ENCODE results near the gene CSNK1G3.
A peak's percentile ranks its signal among the peaks of the same experiment; 100 is the strongest.
"Not testable (repeated sequence)": the region's sequence is repeated elsewhere in the genome, so short reads cannot be mapped to it uniquely, and the experiment has no call there.

Gene CSNK1G3

GRCh38 chr5:123636006-123636405 lies 124.0 kb downstream of the CSNK1G3 start:
- H3K4me2 ChIP-seq = no peak overlapping the region
- H3K4me3 ChIP-seq = no peak overlapping the region

DNA sequence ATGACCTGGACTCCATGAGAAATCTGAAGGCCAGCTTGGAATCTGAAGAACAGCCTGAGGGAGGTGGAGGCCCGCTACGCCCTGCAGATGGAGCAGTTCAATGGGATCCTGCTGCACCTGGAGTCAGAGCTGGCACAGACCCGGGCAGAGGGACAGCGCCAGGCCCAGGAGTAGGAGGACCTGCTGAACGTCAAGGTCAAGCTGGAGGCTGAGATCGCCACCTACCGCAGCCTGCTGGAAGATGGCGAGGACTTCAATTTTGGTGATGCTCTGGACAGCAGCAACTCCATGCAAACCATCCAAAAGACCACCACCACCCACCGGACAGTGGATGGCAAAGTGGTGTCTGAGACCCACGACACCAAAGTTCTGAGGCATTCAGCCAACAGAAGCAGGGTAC lies 125.1 kb downstream of the CSNK1G3 start:
- not testable (repeated sequence) for H3K4me2 ChIP-seq, H3K27me3 ChIP-seq, H3K27ac ChIP-seq, H3K4me1 ChIP-seq, H3K9ac ChIP-seq, H3K36me3 ChIP-seq, H3K4me3 ChIP-seq, H4K20me1 ChIP-seq
- peaks cover 0 to 14% (median 7%) of the 10 kb centered on the region in 11 experiments; a peak in 9 of 22 replicates for H3K9me3 ChIP-seq (replicated peaks in 1 of 11)

More at GRCh38 chr5:123636006-123636405, 124.0 kb downstream of the CSNK1G3 start:
- H4K20me1 ChIP-seq = no peaks in the 10 kb centered on the region
- TF ChIP-seq Cebpa-rat (IDR thresholded peaks at IDR 0.05) = no peak
- H3K27ac ChIP-seq = no peak overlapping the region
- peaks cover 0 to 7% (median 0%) of the 10 kb centered on the region in 10 experiments; a peak in 1 of 20 replicates for H3K4me1 ChIP-seq
- H3K36me3 ChIP-seq = no peaks in the 10 kb centered on the region
- H3K9ac ChIP-seq = no peak overlapping the region
- peaks cover 0 to 21% (median 10%) of the 10 kb centered on the region in 11 experiments; a peak in 13 of 22 replicates for H3K9me3 ChIP-seq (replicated peaks in 1 of 11)
- no peaks in the 10 kb centered on the region for H3K27me3 ChIP-seq

- Histone ChIP-seq H4K20me1 (no peaks in the 10 kb centered on the region), H3K9ac (no peak overlapping the region), H3K4me3 (no peak overlapping the region), H3K9me3 (replicated peaks in 1 of 11) (peaks cover 0 to 13% (median 6%) of the 10 kb centered on the region in 11 experiments; a peak in 7 of 22 replicates), H3K36me3 (no peaks in the 10 kb centered on the region), H3K4me1 (peaks cover 0 to 7% (median 0%) of the 10 kb centered on the region in 10 experiments; a peak in 1 of 20 replicates), H3K4me2 (no peak overlapping the region), H3K27ac (no peak overlapping the region), H3K27me3 (no peaks in the 10 kb centered on the region)
- no peak for TF ChIP-seq Cebpa-rat (IDR thresholded peaks at IDR 0.05)
These were observed 127.3 kb downstream of the CSNK1G3 start for GRCh38 chr5:123639244-123639643.

DNA sequence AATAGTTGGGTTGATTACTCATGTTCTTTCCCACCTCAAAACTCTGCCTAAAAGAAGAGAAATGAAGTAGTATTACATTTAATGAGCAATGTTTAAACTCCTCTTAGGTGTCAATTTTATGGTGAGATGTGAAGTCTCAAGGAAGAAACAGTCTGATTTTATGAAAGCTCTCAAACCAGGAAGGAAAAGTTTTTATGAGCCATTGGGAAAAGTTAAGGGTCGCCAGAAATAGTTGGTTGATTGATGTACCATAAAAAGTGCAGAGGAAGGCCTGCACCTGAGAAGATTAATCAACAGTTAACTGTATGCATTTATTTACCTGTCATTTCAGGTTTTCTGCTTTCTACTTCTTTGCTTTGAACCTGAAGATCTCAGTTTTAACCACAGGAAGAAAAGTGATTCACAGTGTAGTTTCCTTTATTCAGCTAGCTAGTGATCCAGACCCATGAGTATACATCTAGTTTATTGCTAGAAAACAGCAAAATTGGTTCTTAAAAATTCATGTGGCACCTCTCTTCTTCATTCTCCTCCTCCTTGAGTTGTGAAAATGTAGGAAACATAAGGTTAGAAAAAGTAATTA lies 133.1 kb downstream of the CSNK1G3 start:
- no peaks in the 10 kb centered on the region for H4K20me1 ChIP-seq
- H3K9me3 ChIP-seq (replicated peaks in 1 of 11) = peaks cover 0 to 6% (median 0%) of the 10 kb centered on the region in 11 experiments; a peak in 4 of 22 replicates
- no peaks in the 10 kb centered on the region for H3K27me3 ChIP-seq
- H3K9ac ChIP-seq = no peak overlapping the region
- H3K4me1 ChIP-seq = peaks cover 0 to 11% (median 0%) of the 10 kb centered on the region in 10 experiments; a peak in 3 of 20 replicates
- no peak overlapping the region for H3K4me2 ChIP-seq
- TF ChIP-seq Cebpa-rat (IDR thresholded peaks at IDR 0.05) = no peak
- H3K36me3 ChIP-seq = no peaks in the 10 kb centered on the region
- H3K27ac ChIP-seq = no peak overlapping the region
- H3K4me3 ChIP-seq = no peak overlapping the region

DNA sequence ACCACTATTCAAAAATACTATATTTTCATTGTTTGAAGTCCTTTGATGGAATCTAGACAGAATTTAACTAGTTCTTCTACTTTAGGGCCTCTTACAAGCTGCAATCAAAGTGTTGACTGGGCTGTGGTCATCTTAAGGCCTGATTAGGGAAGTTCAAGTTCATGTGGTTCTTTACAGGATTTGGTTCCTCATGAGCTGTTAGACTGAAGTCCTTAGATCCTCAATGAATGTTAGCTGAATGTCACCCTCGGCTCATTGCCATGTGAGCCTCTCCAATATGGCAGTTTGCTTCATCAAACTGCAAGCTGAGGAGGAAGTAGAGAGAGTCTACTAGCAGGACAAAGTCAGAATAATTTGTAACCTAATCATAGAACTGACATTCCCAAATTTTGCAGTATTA lies 135.1 kb downstream of the CSNK1G3 start:
- Histone ChIP-seq H3K4me1 (peaks cover 0 to 11% (median 0%) of the 10 kb centered on the region in 10 experiments; a peak in 3 of 20 replicates), H3K9ac (no peak overlapping the region)

GRCh38 chr5:123651234-123651633 lies 139.3 kb downstream of the CSNK1G3 start:
- H3K4me1 ChIP-seq = peaks cover 0 to 11% (median 0%) of the 10 kb centered on the region in 10 experiments; a peak in 3 of 20 replicates
- H3K36me3 ChIP-seq = no peaks in the 10 kb centered on the region
- H3K27me3 ChIP-seq = no peaks in the 10 kb centered on the region
- no peak overlapping the region for H3K27ac ChIP-seq
- H3K9me3 ChIP-seq (replicated peaks in 1 of 11) = peaks cover 0 to 6% (median 0%) of the 10 kb centered on the region in 11 experiments; a peak in 4 of 22 replicates
- no peaks in the 10 kb centered on the region for H4K20me1 ChIP-seq
- H3K4me2 ChIP-seq = no peak overlapping the region
- no peak overlapping the region for H3K9ac ChIP-seq
- no peak for TF ChIP-seq Cebpa-rat (IDR thresholded peaks at IDR 0.05)
- H3K4me3 ChIP-seq = no peak overlapping the region

More for the DNA sequence above, 135.1 kb downstream of the CSNK1G3 start:
- Histone ChIP-seq H3K27ac (no peak overlapping the region), H3K4me3 (no peak overlapping the region), H3K36me3 (no peaks in the 10 kb centered on the region), H3K27me3 (no peaks in the 10 kb centered on the region), H3K9me3 (replicated peaks in 1 of 11) (peaks cover 0 to 6% (median 0%) of the 10 kb centered on the region in 11 experiments; a peak in 4 of 22 replicates), H4K20me1 (no peaks in the 10 kb centered on the region), H3K4me2 (peak overlapping the region in 2 of 11 experiments; percentile 8 to 42; a peak in 2 of 22 replicates)
- no peak for TF ChIP-seq Cebpa-rat (IDR thresholded peaks at IDR 0.05)

GRCh38 chr5:123659011-123659410 lies 147.0 kb downstream of the CSNK1G3 start:
- no peaks in the 10 kb centered on the region for H3K36me3 ChIP-seq
- H3K4me2 ChIP-seq = peak overlapping the region in 3 of 11 experiments; percentile 9 to 31 (median 25); a peak in 3 of 22 replicates
- H3K27ac ChIP-seq = no peak overlapping the region

DNA sequence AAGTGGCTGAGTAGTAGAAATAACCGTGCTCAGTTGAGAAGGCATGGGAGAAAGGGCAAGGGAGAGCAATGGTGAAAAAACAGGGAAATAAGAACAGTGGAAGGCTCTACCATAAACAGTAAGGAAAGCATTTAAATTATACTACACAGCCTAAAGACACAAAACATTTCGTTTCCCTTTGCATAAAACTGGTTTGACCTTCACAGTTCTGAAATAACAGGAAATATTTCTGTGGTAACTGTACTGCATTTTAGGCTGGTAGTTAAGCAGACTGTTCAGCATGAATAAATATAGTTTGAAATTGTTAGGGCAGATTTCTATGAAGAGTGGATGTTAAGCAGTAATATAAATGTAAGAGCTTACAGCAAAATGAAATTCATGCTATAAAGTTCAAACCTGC lies 147.5 kb downstream of the CSNK1G3 start:
- H3K9ac ChIP-seq = no peak overlapping the region
- peaks cover 0 to 11% (median 5%) of the 10 kb centered on the region in 11 experiments; a peak in 10 of 22 replicates for H3K9me3 ChIP-seq (replicated peaks in 1 of 11)
- no peaks in the 10 kb centered on the region for H4K20me1 ChIP-seq
- no peak overlapping the region for H3K27ac ChIP-seq
- H3K27me3 ChIP-seq = no peaks in the 10 kb centered on the region
- peak overlapping the region in 5 of 11 experiments; percentile 9 to 31 (median 25); a peak in 6 of 22 replicates for H3K4me2 ChIP-seq
- no peaks in the 10 kb centered on the region for H3K36me3 ChIP-seq
- H3K4me3 ChIP-seq = no peak overlapping the region
- peaks cover 0 to 8% (median 0%) of the 10 kb centered on the region in 10 experiments; a peak in 4 of 20 replicates for H3K4me1 ChIP-seq
- no peak for TF ChIP-seq Cebpa-rat (IDR thresholded peaks at IDR 0.05)

More at GRCh38 chr5:123659011-123659410, 147.0 kb downstream of the CSNK1G3 start:
- Histone ChIP-seq H3K9me3 (replicated peaks in 1 of 11) (peaks cover 0 to 7% (median 3%) of the 10 kb centered on the region in 11 experiments; a peak in 5 of 22 replicates), H4K20me1 (no peaks in the 10 kb centered on the region), H3K4me3 (no peak overlapping the region), H3K4me1 (peaks cover 0 to 8% (median 0%) of the 10 kb centered on the region in 10 experiments; a peak in 4 of 20 replicates), H3K27me3 (no peaks in the 10 kb centered on the region), H3K9ac (no peak overlapping the region)
- TF ChIP-seq Cebpa-rat (IDR thresholded peaks at IDR 0.05) = no peak

DNA sequence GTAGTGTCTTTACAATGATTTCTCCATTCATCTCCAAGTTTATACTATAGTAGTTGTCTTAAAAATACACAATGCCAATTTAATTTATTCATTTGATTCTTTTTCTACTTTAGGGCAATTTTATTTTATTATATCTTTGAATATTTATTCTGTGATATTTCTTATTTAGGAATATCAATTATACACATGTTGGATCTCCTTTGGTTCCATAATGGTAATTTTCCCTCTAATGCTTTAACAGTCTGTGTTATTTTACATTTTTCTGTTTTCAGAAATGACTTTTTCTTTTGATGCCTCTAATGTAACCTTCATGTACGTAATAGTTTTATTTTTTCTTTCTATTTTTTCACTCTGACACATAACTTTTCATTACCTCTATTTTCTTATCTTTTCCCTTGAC lies 153.0 kb downstream of the CSNK1G3 start:
- no peak overlapping the region for H3K27ac ChIP-seq
- H3K4me3 ChIP-seq = no peak overlapping the region
- H3K9ac ChIP-seq = no peak overlapping the region
- H3K4me1 ChIP-seq = peaks cover 0 to under 1% (median 0%) of the 10 kb centered on the region in 10 experiments; a peak in 3 of 20 replicates
- peaks cover 7 to 30% (median 19%) of the 10 kb centered on the region in 11 experiments; a peak in 16 of 22 replicates for H3K9me3 ChIP-seq (replicated peaks in 1 of 11)
- no peak overlapping the region for H3K4me2 ChIP-seq
- TF ChIP-seq Cebpa-rat (IDR thresholded peaks at IDR 0.05) = no peak
- no peaks in the 10 kb centered on the region for H4K20me1 ChIP-seq
- H3K27me3 ChIP-seq = no peaks in the 10 kb centered on the region
- H3K36me3 ChIP-seq = no peaks in the 10 kb centered on the region
